22Rv1 (cell line): ENCODE measurements around the gene KCNIP3.

Source experiments
- H3K27ac ChIP-seq: fragments of 450-650 bp; 2 replicates; pipeline ENCODE4 v1.5.1; 2017
- CTCF ChIP-seq: fragments of 450-650 bp; IDR thresholded peaks from 2 replicates; pipeline ENCODE4 v1.5.1; 2017; ENCODE audit warnings: mild to moderate bottlenecking
- ZFX ChIP-seq: fragments of 450-650 bp; IDR thresholded peaks from 2 replicates; pipeline ENCODE4 v1.6.1; 2017; ENCODE audit warnings: antibody characterized with exemption, borderline replicate concordance

KCNIP3 gene

DNA sequence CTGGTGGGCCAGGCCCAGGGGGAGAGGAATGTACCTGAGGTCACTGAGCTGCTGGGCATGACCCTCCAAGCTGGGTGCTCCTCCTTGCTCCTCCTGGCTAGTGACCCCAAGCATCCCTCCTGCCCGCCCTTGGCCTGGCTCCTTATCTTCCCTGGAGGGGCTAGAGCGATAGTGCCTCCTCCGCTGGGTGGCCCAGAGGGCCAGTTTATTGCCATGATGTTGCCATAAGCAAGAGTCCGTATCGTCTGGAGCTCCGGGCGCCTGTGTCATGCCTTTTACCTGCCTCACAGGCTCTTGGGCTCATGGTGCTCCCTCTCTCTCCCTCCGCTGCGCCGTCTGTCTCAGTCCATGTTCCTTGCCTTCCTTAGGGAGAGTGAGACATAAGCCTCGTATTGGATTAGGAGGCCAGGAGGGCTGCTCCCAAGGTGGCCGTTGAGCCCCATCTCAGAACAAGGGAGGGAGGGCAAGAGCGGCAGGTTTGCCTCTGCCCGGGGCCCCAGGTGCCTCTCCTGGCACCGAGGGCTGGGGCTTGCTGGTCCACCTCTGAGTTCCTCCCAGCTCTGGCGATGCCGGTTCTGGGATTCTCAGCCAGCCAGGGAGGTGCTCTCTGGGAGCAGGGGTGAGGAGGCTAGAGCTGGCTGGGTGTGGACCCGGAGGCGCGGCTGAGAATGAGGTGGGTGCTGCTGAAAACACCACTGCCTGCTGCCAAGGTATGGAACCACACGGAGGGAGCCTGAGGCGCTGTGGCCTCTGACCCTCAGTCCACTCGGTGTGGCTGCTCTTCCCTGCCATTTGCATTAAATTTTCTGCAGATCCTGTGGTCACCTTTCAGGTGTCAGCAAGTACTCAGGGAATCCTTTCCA is 22.6 kb downstream of the KCNIP3 start:
- TF ChIP-seq CTCF (no peak), ZFX (no peak)
- H3K27ac ChIP-seq: no peak overlapping the region

DNA sequence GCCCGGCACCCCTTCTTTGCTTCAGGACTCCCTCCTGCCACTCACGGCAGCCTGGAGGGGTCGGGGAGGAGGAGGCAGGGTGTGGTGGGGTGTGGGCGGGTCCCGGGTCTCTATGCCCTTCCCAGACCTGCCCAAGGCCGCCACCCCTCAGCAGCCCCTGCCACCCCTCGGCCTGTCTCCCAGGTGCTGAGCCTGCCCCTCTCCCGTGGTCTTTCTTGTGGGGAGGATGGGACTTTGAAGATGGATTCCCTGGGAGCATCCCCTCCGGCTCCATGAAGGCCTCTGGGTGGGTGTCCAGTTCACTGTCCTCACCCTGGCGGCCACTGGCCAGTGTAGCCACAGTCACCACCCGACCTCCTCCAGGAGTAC is 23.2 kb downstream of the KCNIP3 start:
- no peak overlapping the region for H3K27ac ChIP-seq
- TF ChIP-seq ZFX (no peak), CTCF (no peak)

GRCh38 chr2:95320986-95321767 is 24.0 kb downstream of the KCNIP3 start:
- H3K27ac ChIP-seq: no peak overlapping the region
- TF ChIP-seq ZFX (no peak), CTCF (no peak)

- peak; percentile 87 for TF ChIP-seq CTCF
- TF ChIP-seq ZFX: no peak
- H3K27ac ChIP-seq: no peak overlapping the region
Measured at GRCh38 chr2:95323347-95324155, 26.4 kb downstream of the KCNIP3 start.

DNA sequence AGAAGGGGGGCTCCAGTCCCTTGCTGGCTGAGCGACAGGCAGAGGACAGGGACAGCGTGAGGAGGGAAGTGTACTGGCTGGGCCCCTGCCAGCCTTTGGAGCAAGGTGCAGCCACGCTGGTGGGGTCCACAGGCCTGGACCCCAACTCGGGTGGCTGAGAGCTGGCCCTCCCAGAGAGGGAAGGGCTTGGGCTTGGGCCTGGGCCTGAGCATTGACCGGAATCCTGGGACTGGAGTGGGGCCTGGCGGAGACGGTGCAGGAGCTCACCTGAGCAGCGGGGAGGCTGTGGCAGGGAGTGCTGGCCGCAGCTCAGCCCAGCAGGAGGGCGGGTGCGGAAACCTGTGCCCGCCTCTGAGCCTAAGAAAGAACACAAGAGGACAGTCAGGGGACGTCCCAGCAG is 27.9 kb downstream of the KCNIP3 start:
- TF ChIP-seq ZFX (no peak), CTCF (no peak)
- H3K27ac ChIP-seq: no peak overlapping the region

DNA sequence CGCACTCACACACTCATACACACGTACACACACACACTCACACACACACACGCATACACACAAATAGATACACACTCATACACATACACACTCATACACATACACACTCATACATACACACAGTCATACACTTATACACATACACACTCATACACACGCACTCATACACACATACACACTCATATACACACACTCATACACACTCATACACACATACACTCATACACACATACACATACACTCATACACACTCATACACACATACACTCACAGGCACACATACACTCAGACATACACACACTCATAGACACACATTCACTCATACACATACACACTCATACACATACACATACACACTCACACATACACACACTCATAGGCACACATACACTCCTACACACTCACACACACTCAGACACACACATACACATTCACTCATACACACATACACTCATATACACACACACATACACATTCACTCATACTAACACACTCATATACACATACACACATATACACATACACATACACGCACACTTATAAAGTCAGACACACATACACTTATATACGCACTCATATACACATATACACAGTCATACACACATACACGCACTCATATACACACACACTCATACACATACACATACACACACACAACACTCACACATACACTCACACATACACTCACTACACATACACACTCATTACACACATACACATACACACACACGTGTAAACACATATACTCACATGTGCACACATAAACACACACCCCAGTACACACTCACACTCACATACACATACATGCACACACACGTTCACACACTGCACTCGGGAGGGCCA is 28.7 kb downstream of the KCNIP3 start:
- no peak overlapping the region for H3K27ac ChIP-seq
- no peak for TF ChIP-seq CTCF
- TF ChIP-seq ZFX: no peak
